Measurements from ENCODE around the gene GSPT1.
"Not testable (repeated sequence)": the region's sequence is repeated elsewhere in the genome, so short reads cannot be mapped to it uniquely, and the experiment has no call there.

Gene GSPT1

GRCh38 chr16:11857161-11857560 is 58.6 kb downstream of the GSPT1 start:
- DNase-seq, result no peak

GRCh38 chr16:11852092-11852809 is 63.5 kb downstream of the GSPT1 start:
- peak in 1 of 4 experiments; percentile 18 for DNase-seq

- DNase-seq, result peak; percentile 97 to 98 (median 98)
Observed at GRCh38 chr16:11851294-11852091, 64.3 kb downstream of the GSPT1 start, which contains the start of gene RSL1D1. TSS of gene RSL1D1 (minus strand) at chr16:11851542. CDS start at chr16:11851512, 30 bp downstream.

DNA sequence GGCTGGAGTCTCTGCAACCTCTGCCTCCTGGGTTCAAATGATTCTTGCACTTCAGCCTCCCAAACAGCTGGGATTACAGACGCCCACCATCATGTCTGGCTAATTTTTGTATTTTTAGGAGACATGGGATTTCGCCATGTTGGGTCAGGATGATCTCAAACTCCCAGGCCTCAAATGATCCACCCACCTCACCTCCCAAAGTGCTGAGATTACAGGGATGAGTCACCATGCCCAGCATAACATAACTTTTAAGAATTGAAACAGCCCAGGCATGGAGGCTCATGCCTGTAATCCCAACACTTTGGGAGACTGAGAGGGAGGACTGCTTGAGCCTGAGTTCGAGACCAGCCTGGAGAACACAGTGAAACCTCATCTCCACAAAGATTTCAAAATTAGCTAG is 66.9 kb downstream of the GSPT1 start:
- DNase-seq, result peak; percentile 35 to 60 (median 54)

DNA sequence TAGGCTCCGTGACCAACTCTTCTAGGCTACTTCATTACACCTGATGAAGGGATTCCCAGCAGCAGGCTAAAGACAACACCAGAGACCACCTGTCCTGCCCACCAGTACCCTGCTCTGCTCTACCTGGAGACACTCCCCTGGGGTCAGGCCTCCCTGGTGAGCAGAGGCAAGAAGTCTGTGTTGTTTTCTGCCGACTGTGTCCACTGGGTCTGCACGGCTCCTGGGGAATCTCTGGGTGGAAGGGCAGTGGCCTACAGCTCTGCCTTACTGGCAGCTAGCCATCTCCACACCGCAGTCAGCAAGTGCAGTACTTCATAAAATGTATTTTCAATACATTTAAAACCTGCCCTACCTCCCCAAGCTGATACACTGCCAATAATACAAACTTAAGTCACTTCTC is 71.3 kb downstream of the GSPT1 start:
- DNase-seq, result no peak

- DNase-seq, result no peak
Observed at GRCh38 chr16:11843861-11844260, 71.9 kb downstream of the GSPT1 start.

GRCh38 chr16:11843206-11843605 is 72.5 kb downstream of the GSPT1 start:
- no peak for DNase-seq

DNA sequence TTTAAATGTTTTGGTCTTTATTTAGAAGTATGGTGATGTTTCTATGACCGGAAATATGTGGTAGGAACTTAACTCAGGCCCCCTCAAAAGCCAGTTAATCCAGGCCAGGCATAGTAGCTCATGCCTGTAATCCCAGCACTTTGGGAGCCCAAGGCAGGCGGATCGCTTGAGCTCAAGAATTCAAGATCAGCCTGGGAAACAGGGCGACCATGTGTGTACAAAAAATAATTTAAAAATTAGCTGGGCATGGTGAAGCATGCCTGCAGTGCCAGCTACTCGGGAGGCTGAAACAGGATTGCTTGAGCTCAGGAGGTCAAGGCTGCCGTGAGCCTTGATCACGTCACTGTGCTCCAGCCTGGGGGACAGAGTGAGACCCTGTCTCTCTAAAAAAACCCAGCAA is 74.7 kb downstream of the GSPT1 start:
- DNase-seq, result no peak

GRCh38 chr16:11836650-11837244 is 79.0 kb downstream of the GSPT1 start:
- no peak for DNase-seq

- no peak for DNase-seq
Observed at GRCh38 chr16:11835891-11836649, 79.7 kb downstream of the GSPT1 start.

- no peak for DNase-seq
Observed at GRCh38 chr16:11835309-11835708, 80.4 kb downstream of the GSPT1 start.

DNA sequence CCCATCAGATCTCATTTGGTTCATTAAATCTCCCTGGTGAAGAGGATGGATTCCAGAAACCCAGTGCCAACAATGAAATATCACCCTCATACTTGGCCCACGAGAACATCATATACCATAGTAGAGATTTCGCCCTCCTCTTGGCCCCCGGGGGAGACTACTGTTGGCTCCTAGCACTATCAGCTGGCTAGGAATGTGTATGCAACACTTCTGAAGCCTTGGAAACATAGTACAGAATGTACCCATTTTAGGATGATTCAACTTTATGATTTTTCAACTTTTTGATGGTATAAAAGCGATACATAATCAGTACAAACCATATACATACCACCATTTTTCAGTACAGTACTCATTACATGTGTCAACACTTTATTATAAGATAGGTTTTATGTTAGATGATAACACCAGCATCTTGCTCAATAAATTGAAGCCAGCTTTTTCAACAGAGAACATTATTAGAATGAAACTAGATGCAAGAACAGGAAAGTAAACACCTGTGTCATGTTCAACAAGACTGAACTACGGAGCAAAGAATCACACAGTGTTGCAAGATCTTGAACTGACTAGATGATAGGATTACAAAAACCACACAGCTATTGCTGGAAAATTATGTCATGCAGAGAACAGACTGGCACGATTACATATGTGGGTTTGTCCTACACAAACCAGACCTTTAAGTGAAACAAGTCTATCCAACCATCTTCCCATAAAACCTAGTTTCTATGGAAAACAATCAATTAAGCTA is 81.6 kb downstream of the GSPT1 start:
- peak; percentile 35 to 72 (median 50) for DNase-seq

- DNase-seq, result no peak
Observed at GRCh38 chr16:11828696-11829095, 87.1 kb downstream of the GSPT1 start.

DNA sequence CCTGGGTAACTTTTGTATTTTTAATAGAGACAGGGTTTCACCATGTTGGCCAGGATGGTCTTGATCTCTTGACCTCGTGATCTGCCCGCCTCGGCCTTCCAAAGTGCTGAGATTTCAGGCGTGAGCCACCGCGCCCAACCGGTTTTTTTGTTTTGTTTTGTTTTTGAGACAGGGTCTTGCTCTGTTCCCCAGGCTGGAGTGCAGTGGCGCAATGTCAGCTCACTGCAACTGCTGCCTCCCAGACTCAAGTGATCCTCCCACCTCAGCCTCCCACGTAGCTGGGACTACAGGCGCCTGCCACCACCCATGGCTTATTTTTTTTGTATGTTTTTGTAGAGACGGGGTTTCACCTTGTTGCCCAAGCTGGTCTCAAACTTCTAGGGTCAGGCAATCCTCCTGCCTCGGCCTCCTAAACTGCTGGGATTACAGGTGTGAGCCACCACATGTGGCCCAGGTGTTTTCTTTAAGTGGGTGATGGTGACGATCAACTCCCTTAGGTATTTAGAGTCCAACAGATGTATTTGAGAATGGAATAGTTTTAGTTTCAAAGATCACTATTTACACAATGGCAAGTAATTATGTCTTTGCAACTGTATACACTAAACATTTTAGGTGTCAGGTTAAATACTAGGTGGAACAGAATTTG is 90.1 kb downstream of the GSPT1 start:
- peak in 3 of 4 experiments; percentile 10 to 39 (median 18) for DNase-seq

DNA sequence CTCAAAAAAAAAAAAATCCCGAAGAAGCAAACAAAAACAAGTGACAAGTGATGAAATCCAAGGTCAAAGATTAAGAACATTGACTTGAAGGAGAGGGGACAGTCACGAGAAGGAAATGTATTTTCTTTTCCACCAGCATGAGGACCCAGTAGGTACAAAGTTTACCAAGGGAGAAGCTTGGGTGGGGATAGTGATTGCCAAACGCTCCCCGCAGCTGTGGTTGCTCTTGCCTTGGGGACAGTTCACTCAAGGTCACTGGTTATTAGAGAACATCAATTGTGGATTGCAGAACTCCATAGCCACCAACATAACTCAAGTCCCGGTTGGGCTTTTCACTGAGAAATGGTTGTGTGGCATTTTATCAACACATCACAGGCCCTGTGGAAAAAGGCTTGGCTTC is 91.4 kb downstream of the GSPT1 start:
- peak; percentile 84 to 92 (median 91) for DNase-seq

GRCh38 chr16:11823645-11824044 is 92.1 kb downstream of the GSPT1 start:
- peak in 1 of 4 experiments; percentile 7 for DNase-seq

DNA sequence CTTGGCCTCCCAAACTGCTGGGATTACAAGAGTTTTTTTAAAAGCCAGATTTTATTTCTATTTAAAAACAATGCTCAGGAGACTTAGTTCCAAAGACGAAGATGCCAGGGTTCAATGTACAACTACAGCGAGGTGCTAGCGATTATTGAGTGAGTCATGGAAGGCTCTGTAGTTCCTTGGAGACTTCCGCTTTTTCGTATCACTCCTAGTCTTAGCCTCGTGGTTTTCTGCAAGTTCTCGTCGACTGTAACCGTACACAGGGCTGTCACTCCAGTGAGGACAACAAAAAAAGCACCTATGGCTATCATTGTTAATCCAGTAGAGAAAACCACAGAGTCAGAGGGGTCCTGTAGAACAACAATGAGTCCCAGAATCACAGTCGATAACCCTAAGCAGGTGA is 96.0 kb downstream of the GSPT1 start:
- peak; percentile 61 to 87 (median 78) for DNase-seq

DNA sequence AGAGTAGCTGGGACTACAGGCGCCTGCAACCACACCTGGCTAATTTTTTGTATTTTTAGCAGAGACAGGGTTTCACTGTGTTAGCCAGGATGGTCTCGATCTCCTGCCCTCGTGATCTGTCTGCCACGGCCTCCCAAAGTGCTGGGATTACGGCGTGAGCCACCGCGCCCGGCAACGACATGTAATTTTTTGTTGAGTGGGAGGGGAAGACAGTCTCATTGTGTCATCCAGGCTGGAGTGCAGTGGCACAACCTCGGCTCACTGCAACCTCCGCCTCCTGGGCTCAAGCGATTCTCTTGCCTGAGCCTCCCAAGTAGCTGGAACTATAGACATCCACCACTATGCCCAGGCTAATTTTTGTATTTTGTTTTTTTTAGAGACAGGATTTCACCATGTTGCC is 96.8 kb downstream of the GSPT1 start:
- DNase-seq, result not testable (repeated sequence)
